GM12878 (cell line): ENCODE results near the gene CYTIP. TPM values are rescaled to one million over a fixed set of nuclear protein-coding genes. Genes with fewer than 3 reads are reported as not detected.

Source experiments
- ATAC-seq: fragments of 200-7000 bp; cut with Tn5 transposase; 3 replicates; pipeline ENCODE4 v1.9.1; 2020; ENCODE audit warnings: mild to moderate bottlenecking, moderate library complexity
- BruUV-seq: library from RNA; stranded (reverse); fragments of 400-500 nt; replicated peaks from 2 replicates; lab custom pipeline; 2021; lab: Mats Ljungman, UMichigan
- CTCF ChIA-PET: fragments of 300-600 bp; sonication (Branson Sonifier 250); formaldehyde crosslinking; extraction: SDS; loops from one replicate; lab custom pipeline; 2021; ENCODE audit warnings: inconsistent platforms; lab: Yijun Ruan, JAX
- POLR2A ChIA-PET: fragments of 350-600 bp; formaldehyde crosslinking; extraction: SDS; loops from one replicate; lab custom pipeline; 2021; ENCODE audit warnings: inconsistent platforms; lab: Charles Lee
- RAD21 ChIA-PET: fragments of 300-600 bp; sonication (Branson Sonifier 250); formaldehyde crosslinking; loops from one replicate; lab custom pipeline; 2023; ENCODE audit warnings: antibody characterized with exemption; ENCODE audit not compliant: unreplicated experiment; lab: Charles Lee
- SMC1A ChIA-PET: fragments of 300-600 bp; sonication (Branson Sonifier 250); formaldehyde crosslinking; loops from one replicate; lab custom pipeline; 2023; ENCODE audit not compliant: unreplicated experiment, uncharacterized antibody; lab: Charles Lee
- DNase-seq: peaks from one replicate; pipeline ENCODE4 v3.0.0-alpha.2; 2011; ENCODE audit warnings: low read depth, low spot score
- FAIRE-seq: peaks from 3 replicates; lab custom pipeline; 2011; peaks lifted over from hg19 to GRCh38; lab: Jason Lieb, UNC
- H2AFZ ChIP-seq: 2 replicates; pipeline ENCODE4 v1.6.0; 2011; ENCODE audit warnings: low read depth, low read length, control low read depth; ENCODE audit not compliant: control insufficient read depth
- H3K27ac ChIP-seq: 2 replicates; pipeline ENCODE4 v1.5.1; 2011; ENCODE audit warnings: control low read depth; ENCODE audit not compliant: control insufficient read depth, insufficient read depth
- H3K27me3 ChIP-seq, 2 experiments: replicated peaks in 1 of 2; 2 replicates each; pipeline versions ENCODE4 v1.6.0 to v1.6.1; 2011; ENCODE audit warnings: low read length in 1 of 2; ENCODE audit not compliant: control insufficient read depth in 2 of 2, insufficient read depth in 2 of 2
- H3K36me3 ChIP-seq, 2 experiments: 2 replicates each; pipeline ENCODE4 v1.5.1; 2011; ENCODE audit warnings: low read length in 1 of 2; ENCODE audit not compliant: control insufficient read depth in 2 of 2, insufficient read depth in 2 of 2
- H3K4me1 ChIP-seq: 2 replicates; pipeline ENCODE4 v1.6.1; 2011; ENCODE audit warnings: mild to moderate bottlenecking, low read length, moderate library complexity, mixed read lengths; ENCODE audit not compliant: control insufficient read depth, insufficient read depth
- H3K4me2 ChIP-seq: 2 replicates; pipeline ENCODE4 v1.6.0; 2011; ENCODE audit warnings: control low read depth; ENCODE audit not compliant: control insufficient read depth, insufficient read depth
- H3K4me3 ChIP-seq: fragments of 200-600 bp; sonication (generic); 2 replicates; pipeline ENCODE4 v1.5.1; 2016
- H3K79me2 ChIP-seq: 2 replicates; pipeline ENCODE4 v1.6.0; 2011; ENCODE audit warnings: low read length; ENCODE audit not compliant: control insufficient read depth, insufficient read depth
- H3K9ac ChIP-seq: 2 replicates; pipeline ENCODE4 v1.8.0; 2011; ENCODE audit warnings: low read length, control low read depth, mixed read lengths; ENCODE audit not compliant: control insufficient read depth, insufficient read depth
- H3K9me3 ChIP-seq: replicated peaks from 3 replicates; pipeline ENCODE4 v1.5.1; 2011; ENCODE audit warnings: mild to moderate bottlenecking, low read length; ENCODE audit not compliant: control insufficient read depth, insufficient read depth
- H4K20me1 ChIP-seq: 2 replicates; pipeline ENCODE4 v1.6.0; 2011; ENCODE audit not compliant: control insufficient read depth, insufficient read depth
- BCLAF1 ChIP-seq: fragments of 450-650 bp; IDR thresholded peaks from 2 replicates; pipeline ENCODE4 v1.6.1; 2017; ENCODE audit warnings: antibody characterized with exemption, mild to moderate bottlenecking, moderate library complexity
- EGR1 ChIP-seq, 2 experiments: IDR thresholded peaks; 1 replicate in 1 of 2; 2 replicates in 1 of 2; pipeline ENCODE4 v1.6.1; 2011 to 2012; ENCODE audit warnings: low read depth in 2 of 2, low read length in 2 of 2, borderline replicate concordance in 1 of 2, mild to moderate bottlenecking in 1 of 2, moderate library complexity in 1 of 2
- ESRRA ChIP-seq: IDR thresholded peaks from 2 replicates; pipeline ENCODE4 v1.6.1; 2012; ENCODE audit warnings: mild to moderate bottlenecking, low read length, improper control_type of control experiment
- HDGF ChIP-seq: fragments of 450-650 bp; IDR thresholded peaks from 2 replicates; pipeline ENCODE4 v1.6.1; 2016; ENCODE audit warnings: antibody characterized with exemption
- STAT3 ChIP-seq: IDR thresholded peaks from 2 replicates; pipeline ENCODE4 v1.6.1; 2011; ENCODE audit warnings: low read depth, low read length, improper control_type of control experiment
- WGBS: methylation state at CpG from one replicate; pipeline ENCODE4 v1.1.6; 2016; ENCODE audit warnings: low lambda C conversion rate; ENCODE audit not compliant: insufficient replicate concordance, insufficient coverage; ENCODE audit errors: missing lambda C conversion rate; 5-methylcytosine and 5-hydroxymethylcytosine counted together
- in situ Hi-C: fragments of 300-500 bp; cut with MboI; formaldehyde crosslinking; loops from 9 replicates; pipeline ENCODE4 v1.14.3; 2018; ENCODE audit warnings: mixed read lengths
- intact Hi-C: fragments of 100-400 bp; cut with micrococcal nuclease; formaldehyde crosslinking; loops from one replicate; pipeline ENCODE4 v1.14.2; 2022; ENCODE audit not compliant: unreplicated experiment
- polyA plus RNA-seq, 11 experiments: library from polyadenylated mRNA; depleted of rRNA in 4 of 11; unstranded in 6 of 11; stranded (reverse) in 5 of 11; fragments of >200 nt; fragmentation: Nextera tagmentation in 4 of 11; fragmentation: Illumina TruSeq in 1 of 11; extraction: Ambion mirVana in 4 of 11; extraction: Trizol in 1 of 11; gene quantifications; 1 replicate in 1 of 11; 2 replicates in 10 of 11; pipeline versions ENCODE4 v1.2.1 to v1.2.3, GENCODE V29; 2011 to 2016; ENCODE audit warnings: inconsistent platforms in 2 of 11, missing spikeins in 2 of 11, low read depth in 1 of 11
- total RNA-seq, 4 experiments: library from RNA; depleted of rRNA in 3 of 4; stranded (reverse); fragments of >200 nt in 3 of 4; fragmentation: Illumina TruSeq in 1 of 4; extraction: Trizol in 1 of 4; gene quantifications; 2 replicates each; pipeline versions ENCODE4 v1.2.1 to v1.2.3, GENCODE V29; 2013 to 2021

CYTIP gene
- total and polyA plus RNA-seq, 10 of the 15 experiments (the other 5 are each of a cell fraction or from before 2014, with no cell fraction given), result 55.1 to 178 (median 73.4) TPM

GRCh38 chr2:157487271-157487610 is 43.4 kb upstream of the CYTIP start:
- FAIRE-seq (no peak), ATAC-seq (no peak), DNase-seq (no peak)
- ChIA-PET RAD21 (interaction anchor here (0.8 to 8.1 kb wide), 5 partner anchors 17 to 223 kb away, joined by 3 to 81 read pairs (median 4); no protein-coding TSS in a partner anchor), SMC1A (interaction anchor here (0.7 to 10.9 kb wide), 5 partner anchors 7 to 183 kb away, joined by 4 to 165 read pairs (median 93); partner anchors contain the start of gene ERMN), POLR2A (no interaction called here), CTCF (interaction anchor here (1.2 to 10.9 kb wide), 6 partner anchors 11 to 183 kb away, joined by 3 to 174 read pairs (median 10); partner anchors contain the start of gene ERMN)
- in situ Hi-C loops (no loop called here), intact Hi-C loops (no loop called here)
- no peak overlapping the region for H2AFZ ChIP-seq
- no peaks in the 10 kb centered on the region for H4K20me1 ChIP-seq
- H3K9me3 ChIP-seq, result no peaks in the 10 kb centered on the region
- H3K9ac ChIP-seq, result no peak overlapping the region
- no peak overlapping the region for H3K4me2 ChIP-seq
- H3K36me3 ChIP-seq, result no peaks in the 10 kb centered on the region
- no peaks in the 10 kb centered on the region for H3K4me1 ChIP-seq
- WGBS, result 87% methylated on average over 1 of the region's 1 CpG
- BruUV-seq, result no TSS peak
- H3K79me2 ChIP-seq, result no peaks in the 10 kb centered on the region
- no peak overlapping the region for H3K27ac ChIP-seq
- H3K4me3 ChIP-seq, result no peak overlapping the region
- H3K27me3 ChIP-seq, result no peaks in the 10 kb centered on the region
- no peak for TF ChIP-seq ESRRA
- no peak for TF ChIP-seq STAT3
- TF ChIP-seq HDGF, result no peak
- TF ChIP-seq BCLAF1, result no peak
- no peak for TF ChIP-seq EGR1 (IDR thresholded peaks at IDR 0.05; ENCODE audit: borderline replicate concordance in 1 of 2, low read depth in 2 of 2, low read length in 2 of 2)
